OCI-LY7 (cell line): ENCODE results near the gene PAPOLG.

Source experiments
- EZH2phosphoT487 ChIP-seq: fragments of 200-600 bp; sonication (generic); IDR thresholded peaks from 2 replicates; pipeline ENCODE4 v1.6.1; 2018; ENCODE audit warnings: low read depth, borderline replicate concordance, mild to moderate bottlenecking, mixed run types, antibody characterized with exemption, low read length, moderate library complexity, mixed read lengths
- TF ChIP-seq, protein P1 (sequence below): fragments of 200-600 bp; sonication (generic); conservative IDR thresholded peaks from 2 replicates; pipeline ENCODE4 v1.5.1; 2014; ENCODE audit warnings: mild to moderate bottlenecking, antibody characterized with exemption, low read length, moderate library complexity, mixed read lengths

DNA sequence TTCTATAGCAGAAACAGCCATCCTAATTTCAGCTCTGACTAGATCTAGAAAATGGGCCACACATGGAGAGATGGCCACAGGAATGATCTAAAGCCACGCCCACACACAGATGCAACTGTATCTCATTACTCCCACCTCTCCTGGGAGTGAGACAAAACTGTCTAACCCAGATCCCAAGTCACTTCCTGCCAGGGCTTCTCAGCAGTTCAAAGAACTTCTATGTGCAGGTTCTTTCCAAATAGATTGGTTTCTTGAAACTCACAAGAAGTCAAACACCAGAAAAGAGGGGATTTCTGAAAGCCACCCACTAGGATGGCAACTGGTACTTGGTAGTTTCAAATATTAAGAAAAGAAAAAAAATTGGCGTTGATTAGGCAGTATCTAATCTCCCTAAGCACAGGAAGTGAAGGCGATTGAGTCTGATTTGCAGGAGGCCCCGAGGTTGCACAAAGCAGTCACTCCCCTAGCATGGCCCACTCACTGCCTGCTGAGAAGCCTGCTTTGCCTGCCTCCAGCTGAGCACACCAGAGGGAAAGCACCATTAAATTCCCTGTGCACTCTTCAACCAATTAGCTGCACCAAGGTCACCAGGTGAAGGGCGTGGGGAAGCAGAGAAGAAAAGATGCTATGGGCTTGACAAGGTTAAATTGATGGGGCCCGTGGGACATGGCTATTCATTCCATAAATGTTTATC lies 51.1 kb downstream of the PAPOLG start:
- TF ChIP-seq, protein P1, sequence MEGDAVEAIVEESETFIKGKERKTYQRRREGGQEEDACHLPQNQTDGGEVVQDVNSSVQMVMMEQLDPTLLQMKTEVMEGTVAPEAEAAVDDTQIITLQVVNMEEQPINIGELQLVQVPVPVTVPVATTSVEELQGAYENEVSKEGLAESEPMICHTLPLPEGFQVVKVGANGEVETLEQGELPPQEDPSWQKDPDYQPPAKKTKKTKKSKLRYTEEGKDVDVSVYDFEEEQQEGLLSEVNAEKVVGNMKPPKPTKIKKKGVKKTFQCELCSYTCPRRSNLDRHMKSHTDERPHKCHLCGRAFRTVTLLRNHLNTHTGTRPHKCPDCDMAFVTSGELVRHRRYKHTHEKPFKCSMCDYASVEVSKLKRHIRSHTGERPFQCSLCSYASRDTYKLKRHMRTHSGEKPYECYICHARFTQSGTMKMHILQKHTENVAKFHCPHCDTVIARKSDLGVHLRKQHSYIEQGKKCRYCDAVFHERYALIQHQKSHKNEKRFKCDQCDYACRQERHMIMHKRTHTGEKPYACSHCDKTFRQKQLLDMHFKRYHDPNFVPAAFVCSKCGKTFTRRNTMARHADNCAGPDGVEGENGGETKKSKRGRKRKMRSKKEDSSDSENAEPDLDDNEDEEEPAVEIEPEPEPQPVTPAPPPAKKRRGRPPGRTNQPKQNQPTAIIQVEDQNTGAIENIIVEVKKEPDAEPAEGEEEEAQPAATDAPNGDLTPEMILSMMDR, result no peak
- TF ChIP-seq EZH2phosphoT487, result no peak
